ENCODE results near the gene MRPL49.

MRPL49 gene

DNA sequence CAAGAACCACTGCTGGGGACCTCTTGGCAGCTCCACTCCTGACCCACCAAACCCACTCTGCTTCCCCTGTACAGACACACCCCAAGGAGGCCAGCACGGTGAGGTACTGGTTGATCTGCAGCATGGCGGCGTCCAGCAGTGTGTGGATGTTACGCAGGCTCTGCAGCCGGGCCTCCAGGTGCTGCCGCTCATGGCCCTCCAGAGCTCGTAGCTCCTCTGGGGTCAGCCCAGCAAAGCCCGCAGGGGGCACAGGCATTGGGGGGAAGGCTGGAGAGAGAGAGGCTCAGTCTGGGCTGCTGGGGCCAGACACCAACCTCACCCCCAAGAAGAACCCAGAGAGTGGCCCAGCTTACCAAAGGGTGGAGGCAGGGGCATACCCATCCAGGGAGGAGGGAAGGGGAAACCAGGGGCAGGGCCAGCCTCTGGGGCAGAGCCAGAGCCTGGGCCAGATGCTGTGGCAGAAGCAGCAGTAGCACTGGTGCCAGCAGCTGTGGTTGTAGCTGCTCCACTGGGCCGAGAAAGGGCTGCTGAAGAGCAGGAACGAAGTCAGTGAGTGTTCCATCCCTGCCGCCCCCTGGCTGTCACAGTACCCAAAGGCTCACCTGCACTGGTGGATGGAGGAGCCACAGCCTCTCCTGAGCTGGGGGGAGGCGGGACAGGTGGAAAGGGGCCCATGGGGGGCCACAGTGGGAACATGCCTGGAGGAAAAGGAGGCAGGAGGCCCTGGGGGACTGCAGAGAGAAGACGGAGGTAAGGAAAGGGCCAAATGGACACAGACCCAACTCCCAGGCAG is 7.7 kb downstream of the MRPL49 start (continued):
- no peak for TF ChIP-seq HOXD13 (CRISPR knock-in tag; IDR thresholded peaks at IDR 0.05; ENCODE audit: borderline replicate concordance)
- no peak for TF ChIP-seq ZNF621 (tag by site-specific recombination; IDR thresholded peaks at IDR 0.05)
- TF ChIP-seq ZNF510 (tag by site-specific recombination; IDR thresholded peaks at IDR 0.05; ENCODE audit: insufficient replicate concordance) = no peak
- 0 out of 2 replicates have a peak, but pooled peaks have one; percentile 4 for TF ChIP-seq SP2 (tag by site-specific recombination; IDR thresholded peaks at IDR 0.05)
- no peak for TF ChIP-seq ZNF37A (tag by site-specific recombination; IDR thresholded peaks at IDR 0.05)

DNA sequence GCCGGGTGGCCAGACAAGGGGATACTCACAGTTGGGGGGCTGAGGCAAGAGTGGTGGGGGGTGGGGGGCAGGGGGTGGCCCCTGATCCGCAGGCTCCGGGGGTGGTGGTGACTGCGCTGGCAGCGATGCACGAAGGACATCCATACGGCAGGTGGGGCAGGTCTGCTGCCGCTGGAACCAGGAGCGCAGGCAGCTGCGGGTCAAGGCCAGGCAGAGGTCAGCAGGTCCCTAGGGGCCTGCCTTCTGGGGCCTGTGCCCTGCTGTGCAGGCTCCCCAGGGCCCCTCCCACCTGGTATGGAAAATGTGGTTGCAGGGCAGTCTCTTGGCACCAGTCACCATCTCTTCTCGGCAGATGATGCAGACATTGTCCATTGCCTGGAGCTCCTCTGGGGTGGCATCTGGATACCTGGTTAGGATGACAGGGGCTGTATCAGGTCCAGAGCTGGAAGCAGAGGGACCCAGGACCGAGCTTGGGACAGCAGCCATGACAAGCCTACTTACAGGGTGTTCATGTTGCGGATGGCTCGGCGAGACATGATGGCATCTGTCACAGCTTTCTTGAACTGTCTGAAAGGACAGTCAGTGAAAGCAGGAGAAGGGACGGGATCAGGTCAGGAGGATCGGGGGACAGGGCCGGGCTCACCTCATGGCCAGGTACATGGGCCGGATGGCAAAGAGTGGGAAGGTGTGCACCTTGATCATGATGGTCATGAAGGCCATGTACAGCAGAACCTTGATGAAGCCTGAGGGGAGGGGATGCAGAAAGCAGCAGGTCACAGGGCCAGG is 8.7 kb downstream of the MRPL49 start:
- CTCF ChIA-PET = interaction anchor here (1.0 kb wide), 1 partner anchor 9 kb away, joined by 3 read pairs; the partner anchor contains the start of genes FAU and MRPL49
- Histone ChIP-seq H3K4me3 (ENCODE audit: low read depth, low read length) (no peak overlapping the region), H3K4me1 (ENCODE audit: control insufficient read depth, insufficient read depth, low read length) (no peaks in the 10 kb centered on the region; the same call in 1 of the 2 replicates), H3K27ac (ENCODE audit: extremely low read depth, low read depth, low read length) (no peak overlapping the region), H3K36me3 (ENCODE audit: control insufficient read depth in 2 of 2, insufficient read depth in 1 of 2, low read length in 2 of 2) (peaks cover 0 to 72% of the 10 kb centered on the region in 2 experiments; a peak in 1 of 3 replicates), H3K9me3 (ENCODE audit: control insufficient read depth, insufficient read depth, low read depth, low read length) (no peaks in the 10 kb centered on the region)
- TF ChIP-seq ZNF426 (tag by site-specific recombination; IDR thresholded peaks at IDR 0.05) = no peak
- TF ChIP-seq SP3 (tag by site-specific recombination; IDR thresholded peaks at IDR 0.05) = no peak
- no peak for TF ChIP-seq ZNF660 (tag by site-specific recombination; IDR thresholded peaks at IDR 0.05)
- TF ChIP-seq PRDM2 (tag by site-specific recombination; IDR thresholded peaks at IDR 0.05; ENCODE audit: borderline replicate concordance) = no peak
- TF ChIP-seq CTCF (tag by site-specific recombination; IDR thresholded peaks at IDR 0.05) = no peak
- POLR2A ChIA-PET = interaction anchor here (0.8 to 2.5 kb wide), 2 partner anchors 9 to 131 kb away, joined by 3 to 24 read pairs; partner anchors contain the start of genes FAU, MRPL49 and POLA2

DNA sequence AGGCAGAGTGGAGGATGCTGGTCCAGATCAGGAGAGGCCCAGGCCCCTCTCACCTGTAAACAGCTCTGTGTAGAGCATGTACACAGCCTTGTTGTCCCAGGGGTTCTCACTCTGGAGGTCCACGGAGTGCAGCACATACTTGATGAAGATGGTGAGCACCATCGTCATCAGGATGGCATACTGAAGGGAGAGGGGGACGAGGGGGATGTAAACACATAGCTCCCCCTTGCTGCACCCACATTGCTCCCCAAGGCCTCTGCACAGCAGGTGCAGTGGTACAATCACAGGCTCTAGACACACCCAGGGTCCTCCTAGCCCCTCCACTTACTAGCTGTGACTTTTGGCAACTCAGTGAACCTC is 9.3 kb downstream of the MRPL49 start:
- Histone ChIP-seq H3K27ac (ENCODE audit: extremely low read depth, low read depth, low read length) (no peak overlapping the region), H3K4me3 (ENCODE audit: low read depth, low read length) (no peak overlapping the region), H3K4me1 (ENCODE audit: control insufficient read depth, insufficient read depth, low read length) (no peaks in the 10 kb centered on the region; the same call in 1 of the 2 replicates), H3K36me3 (ENCODE audit: control insufficient read depth in 2 of 2, insufficient read depth in 1 of 2, low read length in 2 of 2) (peaks cover 0 to 67% of the 10 kb centered on the region in 2 experiments; a peak in 1 of 3 replicates), H3K9me3 (ENCODE audit: control insufficient read depth, insufficient read depth, low read depth, low read length) (no peaks in the 10 kb centered on the region)
- ChIA-PET CTCF (interaction anchor here (0.9 to 1.2 kb wide), 3 partner anchors 9 to 13 kb away, joined by 3 read pairs; partner anchors contain the start of genes FAU and MRPL49), POLR2A (interaction anchor here (0.8 to 2.5 kb wide), 2 partner anchors 9 to 131 kb away, joined by 3 to 24 read pairs; partner anchors contain the start of genes FAU, MRPL49 and POLA2)
- TF ChIP-seq ZNF658 (tag by site-specific recombination; IDR thresholded peaks at IDR 0.05) = no peak
- TF ChIP-seq ZFP3 (tag by site-specific recombination; IDR thresholded peaks at IDR 0.05; ENCODE audit: low read depth) = no peak
- TF ChIP-seq, protein P1, sequence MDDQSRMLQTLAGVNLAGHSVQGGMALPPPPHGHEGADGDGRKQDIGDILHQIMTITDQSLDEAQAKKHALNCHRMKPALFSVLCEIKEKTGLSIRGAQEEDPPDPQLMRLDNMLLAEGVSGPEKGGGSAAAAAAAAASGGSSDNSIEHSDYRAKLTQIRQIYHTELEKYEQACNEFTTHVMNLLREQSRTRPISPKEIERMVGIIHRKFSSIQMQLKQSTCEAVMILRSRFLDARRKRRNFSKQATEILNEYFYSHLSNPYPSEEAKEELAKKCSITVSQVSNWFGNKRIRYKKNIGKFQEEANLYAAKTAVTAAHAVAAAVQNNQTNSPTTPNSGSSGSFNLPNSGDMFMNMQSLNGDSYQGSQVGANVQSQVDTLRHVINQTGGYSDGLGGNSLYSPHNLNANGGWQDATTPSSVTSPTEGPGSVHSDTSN (CRISPR knock-in tag; IDR thresholded peaks at IDR 0.05) = no peak
- no peak for TF ChIP-seq ZFP41 (tag by site-specific recombination; IDR thresholded peaks at IDR 0.05; ENCODE audit: borderline replicate concordance)
- TF ChIP-seq ZNF341 (tag by site-specific recombination; IDR thresholded peaks at IDR 0.05; ENCODE audit: low read depth) = no peak
- no peak for TF ChIP-seq SCRT2 (tag by site-specific recombination; IDR thresholded peaks at IDR 0.05)
- no peak for TF ChIP-seq BCL11B (tag by site-specific recombination; IDR thresholded peaks at IDR 0.05; ENCODE audit: low read depth)
- no peak for TF ChIP-seq GFI1B (tag by site-specific recombination; IDR thresholded peaks at IDR 0.05)
- no peak for TF ChIP-seq ZIC2 (tag by site-specific recombination; IDR thresholded peaks at IDR 0.05)

Data from HEK293 (cell line).